ENCODE data around the gene ZSCAN10. TPM values are rescaled to one million over a fixed set of nuclear protein-coding genes. Genes with fewer than 3 reads are reported as not detected.
"Not testable (repeated sequence)": the region's sequence is repeated elsewhere in the genome, so short reads cannot be mapped to it uniquely, and the experiment has no call there.

ZSCAN10 gene
- polyA plus RNA-seq, 1 donor: 0.34 TPM

GRCh38 chr16:3062553-3062952 lies 36.5 kb downstream of the ZSCAN10 start:
- DNase-seq: no peak

DNA sequence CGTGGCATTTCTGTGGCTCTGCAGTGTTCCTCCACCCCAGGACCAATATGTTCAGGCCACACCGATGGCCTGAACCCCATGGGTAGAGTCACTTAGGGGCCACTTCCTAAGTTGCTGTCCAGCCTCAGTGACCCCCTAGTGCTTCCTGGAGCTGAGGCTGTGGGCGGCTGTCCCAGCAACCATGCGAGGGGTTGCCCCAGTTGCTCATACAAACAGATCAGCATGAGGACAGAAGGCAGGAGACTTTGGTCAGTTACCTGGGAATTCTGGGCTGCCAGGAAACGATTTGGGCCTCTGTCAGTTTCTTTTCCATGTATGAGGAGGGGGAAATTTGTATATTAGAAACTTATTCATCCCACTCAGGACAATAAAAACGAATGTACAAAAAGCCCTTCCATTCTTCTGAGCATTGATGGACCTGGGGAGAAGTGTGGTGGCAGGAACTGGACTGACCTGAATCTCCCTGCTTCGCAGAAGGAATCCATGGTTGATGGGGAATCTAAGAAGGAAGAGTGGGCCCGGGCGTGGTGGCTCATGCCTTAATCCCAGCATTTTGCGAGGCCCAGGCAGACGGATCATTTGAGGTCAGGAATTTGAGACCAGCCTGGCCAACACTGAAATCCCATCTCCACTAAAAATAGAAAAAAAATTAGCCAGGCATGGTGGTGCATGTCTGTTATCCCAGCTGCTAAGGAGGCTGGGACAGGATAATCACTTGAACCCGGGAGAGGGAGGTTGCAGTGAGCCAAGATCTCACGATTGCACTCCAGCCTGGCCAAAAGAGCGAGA lies 38.6 kb downstream of the ZSCAN10 start:
- no peak for DNase-seq

- no peak for DNase-seq
Measured at GRCh38 chr16:3059723-3060242, 39.3 kb downstream of the ZSCAN10 start.

DNA sequence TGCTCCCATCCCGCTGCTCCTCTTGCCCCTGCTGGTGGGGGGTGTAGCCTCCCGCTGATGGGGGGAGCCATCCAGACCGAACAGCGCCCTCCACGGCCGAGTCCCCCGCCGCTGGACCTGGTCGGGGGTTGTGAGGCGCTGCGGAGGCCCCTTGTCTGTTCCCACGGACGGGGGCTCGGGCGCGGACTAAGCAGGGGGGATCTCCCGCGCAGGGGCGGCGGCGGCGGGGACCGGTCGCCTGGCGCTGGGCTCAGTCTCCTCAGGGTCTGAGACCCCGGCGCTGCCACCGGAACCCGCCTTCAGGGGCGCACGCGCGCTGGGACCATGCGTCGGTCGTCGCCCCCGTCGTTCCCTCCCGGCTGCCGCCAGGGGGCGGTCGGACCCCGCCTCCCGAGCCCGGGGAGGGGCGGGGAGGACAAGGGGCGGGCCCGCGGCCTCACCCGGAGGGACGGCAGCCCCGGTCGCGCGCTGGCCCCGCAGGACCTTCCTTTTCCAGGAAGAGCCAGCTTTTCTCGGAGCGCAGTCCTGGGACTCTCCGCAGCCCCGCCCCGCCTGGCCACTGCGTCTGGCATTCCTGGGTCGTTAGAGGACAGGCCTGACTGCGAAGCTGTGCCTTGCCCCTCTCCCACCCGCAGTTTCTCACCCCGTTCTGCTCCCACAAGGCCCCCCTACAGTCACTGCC lies 39.9 kb downstream of the ZSCAN10 start:
- peak; percentile 91 for DNase-seq

- no peak for DNase-seq
Measured at GRCh38 chr16:3058139-3059030, 40.7 kb downstream of the ZSCAN10 start.

GRCh38 chr16:3057181-3058138 lies 41.6 kb downstream of the ZSCAN10 start:
- DNase-seq: no peak

GRCh38 chr16:3056336-3057180 lies 42.5 kb downstream of the ZSCAN10 start:
- DNase-seq: no peak

- DNase-seq: not testable (repeated sequence)
Measured at GRCh38 chr16:3055734-3056115, 43.4 kb downstream of the ZSCAN10 start.

- DNase-seq: no peak
Measured at GRCh38 chr16:3054965-3055733, 43.9 kb downstream of the ZSCAN10 start.

- not testable (repeated sequence) for DNase-seq
Measured at GRCh38 chr16:3053330-3053710, 45.8 kb downstream of the ZSCAN10 start.

- not testable (repeated sequence) for DNase-seq
Measured at GRCh38 chr16:3052571-3053329, 46.3 kb downstream of the ZSCAN10 start.

DNA sequence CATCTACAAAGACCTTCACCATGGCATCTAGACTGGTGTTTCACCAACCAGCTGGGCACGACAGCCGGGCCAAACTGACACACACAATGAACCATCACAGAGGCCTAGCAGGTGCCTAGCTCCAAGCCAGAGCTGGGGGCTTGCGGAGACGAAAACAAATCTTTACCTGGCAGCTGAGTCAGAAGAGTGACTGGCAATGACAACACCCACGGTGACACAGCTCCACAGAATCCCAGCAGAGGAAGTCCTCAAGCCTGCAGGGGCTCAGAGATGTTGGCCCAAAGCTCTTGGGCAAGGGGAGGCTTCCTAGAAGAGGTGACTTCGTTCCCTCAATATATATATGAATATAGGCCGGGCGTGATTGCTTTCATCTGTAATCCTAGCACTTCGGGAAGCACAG lies 47.6 kb downstream of the ZSCAN10 start:
- DNase-seq: no peak

- DNase-seq: no peak
Measured at GRCh38 chr16:3051009-3051408, 48.1 kb downstream of the ZSCAN10 start.

DNA sequence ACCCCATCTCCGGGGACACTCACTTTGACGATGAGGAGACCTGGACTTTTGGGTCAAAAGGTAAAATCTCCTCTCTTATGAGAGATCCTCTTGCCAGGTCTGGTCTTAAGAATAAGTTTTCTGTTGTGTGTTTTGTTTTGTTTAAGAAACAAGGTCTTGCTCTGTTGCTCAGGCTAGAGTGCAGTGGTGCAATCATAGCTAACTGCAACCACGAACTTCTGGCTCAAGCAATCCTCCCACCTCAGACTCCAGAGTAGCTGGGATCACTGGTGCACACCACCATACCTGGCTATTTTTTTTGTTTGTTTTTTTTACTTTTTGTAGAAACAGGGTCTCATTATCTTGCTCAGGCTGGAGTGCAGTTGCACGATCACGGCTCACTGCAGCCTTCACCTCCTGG lies 48.6 kb downstream of the ZSCAN10 start:
- no peak for DNase-seq

GRCh38 chr16:3049921-3050481 lies 49.1 kb downstream of the ZSCAN10 start:
- DNase-seq: no peak

GRCh38 chr16:3047387-3047720 lies 51.7 kb downstream of the ZSCAN10 start:
- DNase-seq: no peak

GRCh38 chr16:3046641-3047386 lies 52.3 kb downstream of the ZSCAN10 start:
- DNase-seq: no peak
